HG03354 (cell line): ENCODE data around the gene CPNE7.

ENCODE experiments used
- ATAC-seq: cut with Tn5 transposase; IDR thresholded peaks from one replicate; pipeline ENCODE4 v1.9.1; 2021; ENCODE audit warnings: mild to moderate bottlenecking; ENCODE audit not compliant: unreplicated experiment, poor library complexity, severe bottlenecking

CPNE7 gene

GRCh38 chr16:89643769-89644300 is 68.3 kb downstream of the CPNE7 start:
- ATAC-seq, result no peak

- no peak for ATAC-seq
Observed at GRCh38 chr16:89645122-89645521, 69.6 kb downstream of the CPNE7 start.

GRCh38 chr16:89646270-89646669 is 70.7 kb downstream of the CPNE7 start:
- no peak for ATAC-seq
